Fibroblast of skin of left quadriceps (primary cell): ENCODE measurements around the gene ANKRD30A.
"Not testable (repeated sequence)": the region's sequence is repeated elsewhere in the genome, so short reads cannot be mapped to it uniquely, and the experiment has no call there.

Source experiments
- DNase-seq, 2 experiments: peaks; one replicate each; pipeline ENCODE4 v3.0.0-alpha.2; 2013; ENCODE audit warnings: low read depth in 2 of 2

Gene ANKRD30A

DNA sequence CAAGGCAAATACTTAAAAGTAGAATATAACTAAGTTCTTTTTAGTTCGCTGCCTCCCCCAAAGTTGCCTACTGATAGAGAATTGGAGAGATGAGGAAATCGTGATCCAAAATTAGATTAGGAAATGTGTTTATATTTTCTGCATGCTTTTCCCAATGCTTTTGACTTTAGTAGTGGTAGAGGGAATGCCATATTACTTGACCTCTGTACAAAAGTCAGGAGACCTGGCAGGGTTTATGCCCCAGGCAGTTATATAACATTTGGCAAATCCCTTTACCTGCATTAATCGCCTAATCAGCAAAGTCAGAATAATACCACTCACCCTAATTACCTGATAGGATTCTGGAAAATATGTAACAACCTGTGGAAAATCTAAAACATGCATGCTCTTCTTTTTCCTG, 142.9 kb downstream of the ANKRD30A start:
- no peak for DNase-seq

DNA sequence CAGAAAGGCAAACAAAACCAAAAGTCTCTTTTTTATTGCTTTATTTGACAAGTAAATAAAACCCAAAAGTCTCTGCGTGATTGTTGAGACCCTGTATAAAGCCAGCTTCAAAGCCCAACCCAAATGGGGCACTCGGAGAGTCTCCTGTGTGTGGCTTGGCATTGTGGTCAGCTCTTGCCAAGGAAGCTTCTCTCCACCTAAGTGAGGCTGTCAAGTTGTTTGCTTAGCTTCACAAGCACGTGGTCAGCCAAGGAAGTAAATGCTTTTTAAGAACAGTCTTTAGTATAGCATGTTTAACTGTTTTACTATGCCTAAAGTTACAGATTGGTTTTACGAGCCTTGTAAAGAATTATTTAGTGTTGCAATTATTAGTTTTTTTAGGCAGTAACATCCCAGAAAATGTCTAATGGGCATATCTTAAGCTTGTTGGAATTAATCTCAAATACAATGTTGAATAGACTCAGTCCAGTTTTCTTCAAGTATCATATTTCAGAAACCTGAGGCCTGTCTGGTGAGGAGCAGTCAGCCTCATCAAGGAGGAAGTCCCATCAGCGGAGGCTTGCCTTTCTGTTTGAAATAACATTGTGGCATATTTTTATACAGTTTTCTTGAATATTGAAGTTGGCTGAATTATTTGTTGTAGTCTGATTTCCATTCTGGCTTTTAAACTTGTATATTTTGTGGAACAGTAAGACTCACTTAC, 144.3 kb downstream of the ANKRD30A start:
- no peak for DNase-seq

DNA sequence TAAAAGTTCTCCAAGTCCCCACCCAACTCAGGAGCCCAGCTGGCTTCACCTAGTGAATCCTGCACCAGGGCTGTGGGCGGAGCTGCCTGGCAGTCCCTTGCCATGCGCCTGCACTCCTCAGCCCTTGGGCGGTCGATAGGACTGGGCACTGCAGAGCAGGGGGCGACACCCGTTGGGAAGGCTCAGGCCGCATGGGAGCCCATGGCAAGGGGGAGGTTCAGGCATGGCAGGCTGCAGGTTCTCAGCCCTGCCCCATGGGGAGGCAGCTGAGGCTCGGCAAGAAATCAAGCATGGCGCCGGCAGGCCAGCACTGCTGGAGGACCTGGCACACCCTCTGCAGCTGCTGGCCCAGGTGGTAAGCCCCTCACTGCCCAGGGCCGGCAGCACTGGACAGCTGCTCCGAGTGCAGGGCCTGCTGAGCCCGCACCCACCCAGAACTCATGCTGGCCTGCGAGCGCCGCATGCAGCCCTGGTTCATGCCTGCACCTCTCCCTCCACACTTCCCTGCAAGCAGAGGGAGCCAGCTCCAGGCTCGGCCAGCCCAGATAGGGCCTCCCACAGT, 149.9 kb downstream of the ANKRD30A start:
- DNase-seq: no peak

DNA sequence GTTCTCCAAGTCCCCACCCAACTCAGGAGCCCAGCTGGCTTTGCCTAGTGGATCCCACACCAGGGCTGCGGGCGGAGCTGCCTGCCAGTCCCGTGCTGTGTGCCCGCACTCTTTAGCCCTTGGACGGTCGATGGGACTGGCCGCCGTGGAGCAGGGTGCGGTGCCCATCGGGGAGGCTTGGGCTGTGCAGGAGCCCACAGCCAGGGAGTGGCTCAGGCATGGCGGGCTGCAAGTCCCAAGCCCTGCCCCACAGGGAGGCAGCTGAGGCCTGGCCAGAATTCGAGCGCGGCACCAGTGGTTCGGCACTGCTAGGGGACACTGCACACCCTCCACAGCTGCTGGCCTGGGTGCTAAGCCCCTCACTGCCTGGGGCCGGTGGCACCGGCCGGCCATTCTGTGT, 159.7 kb downstream of the ANKRD30A start:
- DNase-seq: no peak

DNA sequence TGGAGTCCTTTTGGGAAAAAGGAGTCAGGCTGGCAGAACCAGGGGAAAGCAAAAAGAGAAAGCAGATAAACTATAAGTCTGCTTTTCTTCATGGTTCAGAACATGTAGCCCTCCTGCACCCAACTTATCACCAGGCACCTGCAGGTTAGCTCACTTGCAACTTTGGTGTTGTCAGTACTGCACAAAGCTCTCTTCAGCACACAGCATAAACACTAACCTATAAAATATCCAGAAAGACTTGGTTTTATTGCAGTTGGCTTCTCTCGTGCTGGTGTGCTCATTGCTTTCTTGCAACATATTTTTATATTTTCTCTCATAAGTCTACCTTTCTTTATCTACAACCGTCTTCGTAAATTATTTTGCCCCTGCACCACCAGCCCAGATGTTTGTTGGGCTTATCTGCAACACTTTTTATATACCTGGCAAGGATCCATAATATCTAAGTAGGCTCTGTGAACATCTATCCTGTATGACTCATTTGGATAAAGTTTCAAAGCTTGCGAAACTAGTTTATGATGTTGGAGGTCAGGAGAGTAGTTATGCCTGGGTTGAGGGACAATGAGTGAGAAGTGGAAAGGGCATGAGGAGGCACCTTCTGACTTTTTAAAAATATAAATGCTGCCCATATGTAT, 164.6 kb downstream of the ANKRD30A start:
- no peak for DNase-seq

DNA sequence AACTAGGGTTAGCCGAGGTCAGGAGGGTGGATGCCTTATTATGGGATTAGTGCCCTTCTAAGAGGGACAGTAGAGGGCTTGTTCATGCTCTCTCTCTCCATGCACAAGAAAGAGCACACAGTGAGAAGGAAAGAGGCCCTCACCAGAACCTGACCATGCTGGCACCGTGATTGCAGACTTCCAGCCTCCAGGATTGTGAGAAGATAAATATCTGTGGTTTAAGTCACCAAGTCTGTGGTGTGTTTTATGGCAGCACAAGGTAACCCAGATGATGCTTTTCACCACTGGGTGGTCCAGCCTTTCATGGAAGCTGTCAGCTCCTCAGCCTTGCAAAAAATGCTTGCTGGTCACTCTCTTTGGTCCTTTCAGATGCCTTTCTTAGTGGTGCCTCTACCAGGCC, 175.9 kb downstream of the ANKRD30A start:
- DNase-seq: no peak

DNA sequence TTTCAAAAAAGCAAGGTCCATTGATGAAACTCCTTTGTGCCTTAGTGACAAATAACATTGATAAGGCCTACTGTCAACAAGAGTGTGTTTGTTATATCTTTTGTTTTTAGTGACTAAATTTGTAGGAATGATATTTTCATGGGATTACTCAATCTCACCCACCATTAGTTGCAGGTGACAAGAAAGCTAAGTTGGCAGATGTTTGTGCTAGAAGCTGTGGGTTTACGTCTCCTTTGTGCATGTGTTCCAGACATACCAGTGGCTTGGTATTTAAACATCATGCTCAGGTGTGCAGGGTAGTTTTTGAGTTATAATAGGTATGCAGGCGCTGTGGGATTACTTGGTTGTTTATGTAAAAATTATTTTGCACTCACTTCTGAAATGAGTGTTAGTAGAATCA, 178.6 kb downstream of the ANKRD30A start:
- DNase-seq: no peak

DNA sequence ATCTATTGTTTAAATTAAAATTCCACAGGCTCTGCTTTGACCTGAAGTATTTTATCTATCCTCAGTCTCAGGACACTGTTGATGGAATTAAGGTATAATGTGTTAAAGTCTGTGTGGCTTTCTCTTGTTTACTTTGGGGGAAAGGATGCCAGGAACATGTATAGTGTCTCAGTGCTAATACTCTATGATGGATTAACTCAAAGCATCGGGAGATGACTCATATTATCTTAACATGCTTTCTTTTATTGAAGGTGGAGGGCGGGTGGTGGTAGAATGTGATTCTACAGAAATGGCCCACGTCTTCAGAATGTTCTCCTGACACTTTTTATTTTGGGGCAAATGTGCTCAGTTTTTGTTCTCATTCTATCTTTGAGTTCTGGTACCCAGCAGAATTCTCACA, 189.0 kb downstream of the ANKRD30A start:
- no peak for DNase-seq

DNA sequence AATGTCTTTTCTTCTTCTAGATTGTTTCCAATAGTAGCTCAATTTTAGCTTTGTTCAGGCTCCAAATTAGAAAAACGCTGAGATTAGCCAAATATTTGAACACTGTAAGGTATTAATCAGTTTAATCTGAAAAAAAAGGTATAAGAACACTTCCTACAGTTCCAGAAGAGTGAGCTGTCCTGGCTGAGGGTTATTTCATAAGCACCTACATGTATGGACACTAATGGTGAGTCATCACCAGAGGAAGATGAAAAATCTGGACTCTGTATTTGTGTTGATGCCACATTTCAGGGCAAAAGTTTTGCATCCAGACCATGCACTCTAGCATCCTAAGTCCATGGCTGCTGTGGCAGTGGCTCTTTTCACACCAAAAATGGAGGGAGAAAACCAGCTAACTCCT, 189.5 kb downstream of the ANKRD30A start:
- no peak for DNase-seq

DNA sequence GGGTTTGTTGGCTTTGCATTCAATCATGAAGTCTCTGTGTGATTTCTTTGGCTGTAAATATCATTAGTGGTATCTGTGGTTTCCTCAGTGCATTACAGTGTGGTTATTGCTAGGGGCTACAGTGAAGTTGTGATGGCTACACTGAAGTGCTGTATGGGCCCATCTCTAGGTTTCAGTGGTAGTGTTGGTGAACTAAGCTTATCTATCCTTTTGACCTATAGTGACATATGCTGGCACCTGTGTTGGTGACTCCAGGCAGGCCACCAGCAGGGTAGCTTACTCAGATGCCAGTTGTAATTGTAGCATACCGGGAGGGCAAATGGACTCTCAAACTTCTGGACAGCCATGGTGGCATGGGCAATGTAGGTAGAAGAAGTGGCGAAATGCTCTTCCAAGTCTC, 219.0 kb downstream of the ANKRD30A start:
- DNase-seq: no peak

DNA sequence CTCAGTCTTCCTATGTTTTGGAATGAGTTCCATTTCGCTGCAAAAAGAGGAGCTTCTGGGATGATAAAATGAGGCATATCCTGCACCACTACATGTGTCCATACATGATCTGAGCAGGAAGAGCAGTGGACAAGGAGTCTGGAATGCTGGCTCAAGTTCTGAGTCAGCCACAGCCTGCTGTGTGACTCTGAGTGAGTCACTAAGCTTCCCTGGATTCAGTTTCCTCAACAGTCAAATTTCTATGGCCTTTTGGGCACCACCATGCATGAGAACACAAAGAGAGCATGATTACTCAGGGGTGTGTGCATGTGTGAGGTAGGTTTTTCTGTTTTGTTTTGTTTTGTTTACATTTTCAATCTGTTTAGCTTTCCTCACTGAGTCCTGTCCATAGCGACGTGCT, 254.6 kb downstream of the ANKRD30A start:
- no peak for DNase-seq

DNA sequence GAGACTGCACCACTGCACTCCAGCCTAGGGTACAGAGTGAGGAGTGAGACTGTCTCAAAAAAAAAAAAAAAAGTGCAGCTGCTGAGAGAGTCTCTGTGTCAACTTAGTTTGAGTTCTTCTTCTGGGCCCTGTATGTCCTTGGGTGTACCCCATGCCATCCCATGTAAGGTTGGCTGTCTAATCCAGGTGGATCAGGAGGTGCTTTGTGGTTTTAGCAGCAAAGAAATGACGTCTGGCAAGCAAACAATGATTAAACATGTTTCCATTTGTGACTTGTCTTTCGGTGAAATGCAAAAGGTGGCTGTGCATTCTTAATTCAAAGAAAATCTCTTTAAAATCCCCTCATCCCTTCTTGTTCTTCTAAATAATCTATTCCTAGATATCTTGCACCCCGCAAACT, 255.9 kb downstream of the ANKRD30A start:
- DNase-seq: no peak

DNA sequence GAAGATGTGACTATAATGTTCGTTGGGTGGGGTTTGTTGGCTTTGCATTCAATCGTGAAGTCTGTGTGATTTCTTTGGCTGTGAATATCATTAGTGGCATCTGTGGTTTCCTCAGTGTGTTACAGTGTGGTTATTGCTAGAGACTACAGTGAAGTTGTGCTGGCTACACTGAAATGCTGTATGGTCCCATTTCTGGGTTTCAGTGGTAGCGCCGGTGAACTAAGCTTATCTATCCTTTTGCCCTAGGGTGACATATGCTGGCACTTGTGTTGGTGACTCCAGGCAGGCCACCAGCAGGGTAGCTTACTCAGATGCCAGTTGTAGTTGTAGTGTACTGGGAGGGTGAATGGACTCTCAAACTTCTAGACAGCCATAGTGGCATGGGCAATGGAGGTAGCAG, 259.5 kb downstream of the ANKRD30A start:
- no peak for DNase-seq

DNA sequence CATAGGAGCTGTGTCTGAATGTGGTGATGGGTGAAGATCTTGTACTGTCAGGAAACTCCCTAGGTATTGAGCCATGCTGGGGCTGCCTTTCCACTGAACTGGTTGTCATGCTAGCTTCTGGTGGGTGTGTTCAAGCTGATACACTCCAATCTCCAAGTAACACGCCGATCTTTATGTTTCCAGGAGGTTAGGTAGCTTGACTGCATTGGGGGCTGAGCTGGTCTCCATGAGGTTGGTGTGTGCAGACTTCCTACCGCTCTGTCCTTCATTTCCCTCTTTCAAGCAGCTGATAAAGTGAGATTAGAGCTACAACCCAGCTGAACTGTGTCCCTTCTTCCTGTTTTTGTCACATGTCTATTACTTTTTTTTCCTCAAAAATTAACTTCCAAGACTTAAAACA, 265.5 kb downstream of the ANKRD30A start:
- no peak for DNase-seq

DNA sequence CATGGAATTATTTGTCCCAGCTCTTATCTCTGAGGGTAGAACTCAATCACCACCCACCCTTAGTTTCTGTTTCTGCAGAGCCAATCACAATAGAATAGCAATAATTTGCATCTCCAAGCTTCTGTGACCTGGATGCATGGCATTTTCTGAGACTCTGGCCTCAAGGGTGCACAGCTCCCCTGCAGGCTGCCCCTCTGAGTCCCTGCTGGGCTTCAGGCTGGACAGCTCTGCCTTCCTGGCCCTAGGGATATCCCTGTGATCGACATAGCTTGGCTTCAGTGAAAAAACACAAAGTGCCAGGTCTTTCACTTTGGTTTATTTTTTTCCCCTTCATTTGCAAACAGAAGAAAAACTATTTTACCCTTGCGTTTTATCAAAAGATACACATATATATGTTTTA, 275.4 kb downstream of the ANKRD30A start:
- not testable (repeated sequence) for DNase-seq

DNA sequence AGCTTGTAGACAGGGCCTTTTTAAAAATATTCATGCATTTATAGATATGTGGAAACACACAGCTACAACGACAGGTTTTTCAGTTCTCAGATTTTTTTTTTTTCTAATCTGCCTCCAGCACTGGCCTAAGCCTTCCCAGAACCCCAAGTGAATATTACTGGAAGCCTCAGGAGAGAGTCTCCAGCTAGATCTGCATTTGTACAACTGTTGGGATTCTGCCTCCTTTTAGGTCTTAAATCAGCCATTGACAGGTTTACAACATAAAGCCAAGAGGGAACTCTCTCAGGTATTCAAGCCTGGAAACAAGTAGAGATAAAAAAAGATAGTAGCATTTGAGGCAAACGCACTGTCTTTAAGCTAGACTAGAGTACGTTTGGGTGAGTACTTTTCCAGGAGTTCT, 275.8 kb downstream of the ANKRD30A start:
- DNase-seq: no peak

DNA sequence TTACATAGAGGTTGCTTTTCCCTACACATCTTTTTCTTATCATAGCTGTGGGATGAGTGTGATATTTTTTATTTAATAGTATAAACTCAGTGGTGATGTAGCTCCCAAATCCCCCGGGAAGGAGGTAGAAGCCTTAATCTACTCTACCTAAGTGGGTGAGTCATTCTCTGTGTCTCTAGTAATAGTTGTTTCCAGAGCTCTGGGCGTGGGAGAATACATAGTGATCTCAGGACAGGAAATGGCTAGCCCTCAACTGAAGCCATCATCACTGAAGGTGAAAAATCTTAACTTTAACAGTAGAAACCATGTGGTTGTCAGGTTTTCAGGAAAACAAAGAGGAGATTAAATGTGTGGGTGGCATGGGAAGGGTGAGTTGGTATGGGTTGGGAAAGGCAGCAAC, 278.4 kb downstream of the ANKRD30A start:
- no peak for DNase-seq
